Measurements from ENCODE around the gene SLC11A2.

DNA sequence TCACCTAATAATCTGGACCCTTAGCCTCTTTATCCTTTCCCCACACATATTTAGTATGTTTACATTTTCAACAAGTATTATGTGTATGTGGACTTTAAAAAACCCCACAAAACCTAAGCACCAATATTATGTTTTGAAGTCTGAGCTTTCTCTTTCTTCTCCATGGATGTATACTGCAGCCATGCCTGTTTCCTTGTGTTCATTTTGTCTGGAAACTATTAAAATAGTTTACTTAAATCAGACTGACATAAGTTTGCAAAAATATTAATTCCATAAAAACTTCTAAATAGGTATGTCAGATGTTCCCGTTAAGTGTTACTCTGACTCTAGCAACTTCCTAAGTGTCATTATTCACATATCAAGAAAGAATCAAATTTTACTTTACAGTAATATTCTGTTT lies 70.9 kb downstream of the SLC11A2 start:
- TF ChIP-seq ZNF384 (IDR thresholded peaks at IDR 0.05) (no peak), NFRKB (IDR thresholded peaks at IDR 0.05) (no peak), FOXK2 (IDR thresholded peaks at IDR 0.05) (no peak), TARDBP (IDR thresholded peaks at IDR 0.05) (no peak), LEF1 (IDR thresholded peaks at IDR 0.05; ENCODE audit: borderline replicate concordance) (no peak), SUZ12 (IDR thresholded peaks at IDR 0.05) (no peak), ELF4 (IDR thresholded peaks at IDR 0.05) (no peak), SP1 (IDR thresholded peaks at IDR 0.05) (no peak), FOXM1 (IDR thresholded peaks at IDR 0.05; ENCODE audit: borderline replicate concordance) (no peak), HDGF (IDR thresholded peaks at IDR 0.05; ENCODE audit: borderline replicate concordance) (no peak), BHLHE40 (IDR thresholded peaks at IDR 0.05; ENCODE audit: borderline replicate concordance) (no peak), FOXA1 (IDR thresholded peaks at IDR 0.05) (no peak), CTBP1 (IDR thresholded peaks at IDR 0.05; ENCODE audit: borderline replicate concordance) (no peak)

All from HEK293T (cell line).